Right forelimb (tissue), 1 donor: ENCODE data around the gene ST6GALNAC6.

Source experiments
- DNase-seq: peaks from one replicate; pipeline ENCODE4 v3.0.0-alpha.2; 2018

The ST6GALNAC6 gene

GRCh38 chr9:127931092-127931881 is 31.9 kb upstream of the ST6GALNAC6 start:
- no peak for DNase-seq

- peak; percentile 88 for DNase-seq
Observed at GRCh38 chr9:127930231-127931091, 31.1 kb upstream of the ST6GALNAC6 start, which contains the start of gene PIP5KL1. Gene PIP5KL1 (minus strand): TSS chr9:127930777. CDS start chr9:127930752, 25 bp downstream.

GRCh38 chr9:127929625-127929979 is 30.2 kb upstream of the ST6GALNAC6 start:
- DNase-seq = no peak

- no peak for DNase-seq
Observed at GRCh38 chr9:127928676-127929624, 29.5 kb upstream of the ST6GALNAC6 start.

- no peak for DNase-seq
Observed at GRCh38 chr9:127927988-127928675, 28.7 kb upstream of the ST6GALNAC6 start.

GRCh38 chr9:127927201-127927987 is 28.0 kb upstream of the ST6GALNAC6 start:
- no peak for DNase-seq

GRCh38 chr9:127926906-127927200 is 27.4 kb upstream of the ST6GALNAC6 start:
- DNase-seq = no peak

GRCh38 chr9:127925959-127926905 is 26.8 kb upstream of the ST6GALNAC6 start:
- no peak for DNase-seq

- DNase-seq = no peak
Observed at GRCh38 chr9:127924736-127925444, 25.5 kb upstream of the ST6GALNAC6 start.

- DNase-seq = no peak
Observed at GRCh38 chr9:127923771-127924170, 24.4 kb upstream of the ST6GALNAC6 start.

- no peak for DNase-seq
Observed at GRCh38 chr9:127923046-127923445, 23.6 kb upstream of the ST6GALNAC6 start.

GRCh38 chr9:127921557-127922120 is 22.2 kb upstream of the ST6GALNAC6 start:
- peak; percentile 85 for DNase-seq

GRCh38 chr9:127920794-127921193 is 21.4 kb upstream of the ST6GALNAC6 start:
- no peak for DNase-seq

- no peak for DNase-seq
Observed at GRCh38 chr9:127919253-127919815, 19.9 kb upstream of the ST6GALNAC6 start.

GRCh38 chr9:127918183-127919107 is 19.0 kb upstream of the ST6GALNAC6 start:
- no peak for DNase-seq

- DNase-seq = no peak
Observed at GRCh38 chr9:127917603-127918002, 18.2 kb upstream of the ST6GALNAC6 start.

GRCh38 chr9:127916720-127917581 is 17.5 kb upstream of the ST6GALNAC6 start, which contains the start of gene ST6GALNAC4:
Gene ST6GALNAC4 (minus strand): TSS chr9:127917041. CDS start chr9:127916419, 622 bp downstream.
- peak; percentile 98 for DNase-seq
